ENCODE measurements around the gene BAG5. TPM values are rescaled to one million over a fixed set of nuclear protein-coding genes. Genes with fewer than 3 reads are reported as not detected.

BAG5 gene
- polyA plus RNA-seq, 1 donor = 21.1 TPM

- no peak for DNase-seq (ENCODE audit: low read depth)
Observed at GRCh38 chr14:103546652-103547454, 15.6 kb downstream of the BAG5 start.

GRCh38 chr14:103545915-103546651 is 16.4 kb downstream of the BAG5 start:
- no peak for DNase-seq (ENCODE audit: low read depth)

GRCh38 chr14:103545219-103545914 is 17.1 kb downstream of the BAG5 start:
- no peak for DNase-seq (ENCODE audit: low read depth)

GRCh38 chr14:103544388-103545218 is 17.9 kb downstream of the BAG5 start:
- no peak for DNase-seq (ENCODE audit: low read depth)

- no peak for DNase-seq (ENCODE audit: low read depth)
Observed at GRCh38 chr14:103543721-103544387, 18.6 kb downstream of the BAG5 start.

- no peak for DNase-seq (ENCODE audit: low read depth)
Observed at GRCh38 chr14:103543140-103543539, 19.3 kb downstream of the BAG5 start.

GRCh38 chr14:103542605-103543088 is 19.8 kb downstream of the BAG5 start:
- DNase-seq (ENCODE audit: low read depth) = no peak

GRCh38 chr14:103541709-103542604 is 20.5 kb downstream of the BAG5 start:
- no peak for DNase-seq (ENCODE audit: low read depth)

- DNase-seq (ENCODE audit: low read depth) = no peak
Observed at GRCh38 chr14:103540821-103541708, 21.4 kb downstream of the BAG5 start.

GRCh38 chr14:103539056-103539825 is 23.2 kb downstream of the BAG5 start:
- DNase-seq (ENCODE audit: low read depth) = no peak

- no peak for DNase-seq (ENCODE audit: low read depth)
Observed at GRCh38 chr14:103538291-103539055, 24.0 kb downstream of the BAG5 start.

GRCh38 chr14:103537175-103537990 is 25.1 kb downstream of the BAG5 start:
- DNase-seq (ENCODE audit: low read depth) = no peak

- DNase-seq (ENCODE audit: low read depth) = no peak
Observed at GRCh38 chr14:103536693-103537092, 25.8 kb downstream of the BAG5 start.

GRCh38 chr14:103535891-103536565 is 26.4 kb downstream of the BAG5 start:
- no peak for DNase-seq (ENCODE audit: low read depth)

GRCh38 chr14:103535081-103535890 is 27.2 kb downstream of the BAG5 start:
- DNase-seq (ENCODE audit: low read depth) = no peak

Data from forelimb muscle (tissue), 1 donor.